ENCODE measurements around the gene PIPOX.

Gene PIPOX

GRCh38 chr17:29057361-29057760 lies 14.4 kb downstream of the PIPOX start:
- CTCF ChIA-PET, result no interaction called here
- TF ChIP-seq FOXA1 (IDR thresholded peaks at IDR 0.05) (no peak), PKNOX1 (IDR thresholded peaks at IDR 0.05) (no peak), FOXK2 (IDR thresholded peaks at IDR 0.05) (no peak), TARDBP (IDR thresholded peaks at IDR 0.05) (no peak), NFRKB (IDR thresholded peaks at IDR 0.05) (no peak), CTBP1 (IDR thresholded peaks at IDR 0.05; ENCODE audit: borderline replicate concordance) (no peak), HDGF (IDR thresholded peaks at IDR 0.05; ENCODE audit: borderline replicate concordance) (no peak), ARNT (IDR thresholded peaks at IDR 0.05) (no peak), FOXM1 (IDR thresholded peaks at IDR 0.05; ENCODE audit: borderline replicate concordance) (no peak), L3MBTL2 (conservative IDR thresholded peaks at IDR 0.05) (no peak), SUZ12 (IDR thresholded peaks at IDR 0.05) (no peak), ZNF384 (IDR thresholded peaks at IDR 0.05) (no peak)
- DNase-seq (ENCODE audit: extremely low spot score), result no peak
- POLR2A ChIA-PET, result no interaction called here

- ChIA-PET CTCF (no interaction called here), POLR2A (no interaction called here)
- no peak for DNase-seq (ENCODE audit: extremely low spot score)
- TF ChIP-seq HDGF (IDR thresholded peaks at IDR 0.05; ENCODE audit: borderline replicate concordance), result no peak
These were observed 15.4 kb downstream of the PIPOX start for GRCh38 chr17:29058391-29058790.

GRCh38 chr17:29059281-29059680 lies 16.3 kb downstream of the PIPOX start:
- no peak for DNase-seq (ENCODE audit: extremely low spot score)
- no peak for TF ChIP-seq ZNF384 (IDR thresholded peaks at IDR 0.05)
- no peak for TF ChIP-seq SP1 (IDR thresholded peaks at IDR 0.05)
- no peak for TF ChIP-seq ARNT (IDR thresholded peaks at IDR 0.05)
- TF ChIP-seq NFRKB (IDR thresholded peaks at IDR 0.05), result no peak
- TF ChIP-seq FOXA1 (IDR thresholded peaks at IDR 0.05), result no peak
- no peak for TF ChIP-seq CTBP1 (IDR thresholded peaks at IDR 0.05; ENCODE audit: borderline replicate concordance)
- TF ChIP-seq ELF4 (IDR thresholded peaks at IDR 0.05), result no peak
- no peak for TF ChIP-seq L3MBTL2 (conservative IDR thresholded peaks at IDR 0.05)
- no peak for TF ChIP-seq FOXK2 (IDR thresholded peaks at IDR 0.05)
- no peak for TF ChIP-seq PKNOX1 (IDR thresholded peaks at IDR 0.05)
- ChIA-PET CTCF (no interaction called here), POLR2A (no interaction called here)

- CTCF ChIA-PET, result no interaction called here
- POLR2A ChIA-PET, result no interaction called here
- DNase-seq (ENCODE audit: extremely low spot score), result no peak
- TF ChIP-seq SP1 (IDR thresholded peaks at IDR 0.05) (no peak), NFRKB (IDR thresholded peaks at IDR 0.05) (no peak), CTBP1 (IDR thresholded peaks at IDR 0.05; ENCODE audit: borderline replicate concordance) (no peak), PKNOX1 (IDR thresholded peaks at IDR 0.05) (no peak), ELF4 (IDR thresholded peaks at IDR 0.05) (no peak), TARDBP (IDR thresholded peaks at IDR 0.05) (no peak), LEF1 (IDR thresholded peaks at IDR 0.05; ENCODE audit: borderline replicate concordance) (no peak), BHLHE40 (IDR thresholded peaks at IDR 0.05; ENCODE audit: borderline replicate concordance) (no peak), HDGF (IDR thresholded peaks at IDR 0.05; ENCODE audit: borderline replicate concordance) (no peak), FOXM1 (IDR thresholded peaks at IDR 0.05; ENCODE audit: borderline replicate concordance) (no peak), FOXK2 (IDR thresholded peaks at IDR 0.05) (no peak), SUZ12 (IDR thresholded peaks at IDR 0.05) (no peak), ZNF384 (IDR thresholded peaks at IDR 0.05) (no peak), ARNT (IDR thresholded peaks at IDR 0.05) (no peak), L3MBTL2 (conservative IDR thresholded peaks at IDR 0.05) (no peak), FOXA1 (IDR thresholded peaks at IDR 0.05) (no peak)
These were observed 17.5 kb downstream of the PIPOX start for GRCh38 chr17:29060475-29060874.

- ChIA-PET POLR2A (no interaction called here), CTCF (no interaction called here)
- DNase-seq (ENCODE audit: extremely low spot score), result no peak
- no peak for TF ChIP-seq FOXM1 (IDR thresholded peaks at IDR 0.05; ENCODE audit: borderline replicate concordance)
- no peak for TF ChIP-seq CTBP1 (IDR thresholded peaks at IDR 0.05; ENCODE audit: borderline replicate concordance)
- no peak for TF ChIP-seq NFRKB (IDR thresholded peaks at IDR 0.05)
- TF ChIP-seq SUZ12 (IDR thresholded peaks at IDR 0.05), result no peak
- TF ChIP-seq LEF1 (IDR thresholded peaks at IDR 0.05; ENCODE audit: borderline replicate concordance), result no peak
- no peak for TF ChIP-seq SP1 (IDR thresholded peaks at IDR 0.05)
- no peak for TF ChIP-seq FOXA1 (IDR thresholded peaks at IDR 0.05)
- TF ChIP-seq TARDBP (IDR thresholded peaks at IDR 0.05), result no peak
These were observed 18.1 kb downstream of the PIPOX start for GRCh38 chr17:29061036-29061435.

- ChIA-PET POLR2A (no interaction called here), CTCF (interaction anchor here (1.4 kb wide), 1 partner anchor 55 kb away, joined by 6 read pairs; no protein-coding TSS in a partner anchor)
- no peak for DNase-seq (ENCODE audit: extremely low spot score)
- TF ChIP-seq NFRKB (IDR thresholded peaks at IDR 0.05) (no peak), L3MBTL2 (conservative IDR thresholded peaks at IDR 0.05) (no peak), CTBP1 (IDR thresholded peaks at IDR 0.05; ENCODE audit: borderline replicate concordance) (no peak), HDGF (IDR thresholded peaks at IDR 0.05; ENCODE audit: borderline replicate concordance) (no peak), FOXM1 (IDR thresholded peaks at IDR 0.05; ENCODE audit: borderline replicate concordance) (no peak), ELF4 (IDR thresholded peaks at IDR 0.05) (no peak), ARNT (IDR thresholded peaks at IDR 0.05) (no peak)
These were observed 19.3 kb downstream of the PIPOX start for GRCh38 chr17:29062215-29062614.

GRCh38 chr17:29063992-29064391 lies 21.1 kb downstream of the PIPOX start:
- POLR2A ChIA-PET, result no interaction called here
- CTCF ChIA-PET, result interaction anchor here (1.6 kb wide), 1 partner anchor 98 kb away, joined by 6 read pairs; no protein-coding TSS in a partner anchor
- DNase-seq (ENCODE audit: extremely low spot score), result no peak

More at GRCh38 chr17:29063992-29064391, 21.1 kb downstream of the PIPOX start:
- TF ChIP-seq SP1 (IDR thresholded peaks at IDR 0.05) (no peak), HDGF (IDR thresholded peaks at IDR 0.05; ENCODE audit: borderline replicate concordance) (no peak), SUZ12 (IDR thresholded peaks at IDR 0.05) (no peak), ARNT (IDR thresholded peaks at IDR 0.05) (no peak), ELF4 (IDR thresholded peaks at IDR 0.05) (no peak), LEF1 (IDR thresholded peaks at IDR 0.05; ENCODE audit: borderline replicate concordance) (no peak), NFRKB (IDR thresholded peaks at IDR 0.05) (no peak), BHLHE40 (IDR thresholded peaks at IDR 0.05; ENCODE audit: borderline replicate concordance) (no peak), CTBP1 (IDR thresholded peaks at IDR 0.05; ENCODE audit: borderline replicate concordance) (no peak), FOXA1 (IDR thresholded peaks at IDR 0.05) (no peak), FOXK2 (IDR thresholded peaks at IDR 0.05) (no peak), TARDBP (IDR thresholded peaks at IDR 0.05) (no peak), L3MBTL2 (conservative IDR thresholded peaks at IDR 0.05) (no peak), ZNF384 (IDR thresholded peaks at IDR 0.05) (no peak), PKNOX1 (IDR thresholded peaks at IDR 0.05) (no peak)

Measured in HEK293T (cell line).